BLaER1 (cell line): ENCODE results near the gene NADSYN1.
A peak's percentile ranks its signal among the peaks of the same experiment; 100 is the strongest.
"Not testable (repeated sequence)": the region's sequence is repeated elsewhere in the genome, so short reads cannot be mapped to it uniquely, and the experiment has no call there.

Source experiments
- H3K27ac ChIP-seq: shearing (Covaris generic); formaldehyde crosslinking; 2 replicates; pipeline ENCODE4 v1.8.1; 2022
- H3K27me3 ChIP-seq: shearing (Covaris generic); formaldehyde crosslinking; 2 replicates; pipeline ENCODE4 v1.8.1; 2022
- H3K36me3 ChIP-seq: shearing (Covaris generic); formaldehyde crosslinking; 2 replicates; pipeline ENCODE4 v1.8.1; 2022
- H3K4me1 ChIP-seq: shearing (Covaris generic); formaldehyde crosslinking; 2 replicates; pipeline ENCODE4 v1.8.1; 2022
- H3K4me2 ChIP-seq: shearing (Covaris generic); formaldehyde crosslinking; 2 replicates; pipeline ENCODE4 v1.8.1; 2022
- H3K4me3 ChIP-seq: shearing (Covaris generic); formaldehyde crosslinking; 2 replicates; pipeline ENCODE4 v1.8.1; 2022
- H3K9ac ChIP-seq: shearing (Covaris generic); formaldehyde crosslinking; 2 replicates; pipeline ENCODE4 v1.8.1; 2022
- H3K9me3 ChIP-seq: shearing (Covaris generic); formaldehyde crosslinking; 2 replicates; pipeline ENCODE4 v1.8.1; 2022
- H4K20me1 ChIP-seq: shearing (Covaris generic); formaldehyde crosslinking; 2 replicates; pipeline ENCODE4 v1.8.1; 2022
- Cebpa-rat ChIP-seq: shearing (Covaris generic); IDR thresholded peaks from 2 replicates; pipeline ENCODE4 v1.8.1; 2022

NADSYN1 gene

GRCh38 chr11:71507102-71507501 is 54.1 kb downstream of the NADSYN1 start:
- TF ChIP-seq Cebpa-rat, result no peak

GRCh38 chr11:71518506-71519471 is 65.8 kb downstream of the NADSYN1 start:
- Histone ChIP-seq H3K4me2 (peak overlapping the region; percentile 28; the same call in 1 of the 2 replicates), H3K4me1 (peaks cover 19% of the 10 kb centered on the region), H3K27ac (no peak overlapping the region), H3K36me3 (peaks cover 6% of the 10 kb centered on the region; the same call in 1 of the 2 replicates), H3K9me3 (peaks cover 9% of the 10 kb centered on the region; the same call in 1 of the 2 replicates), H3K9ac (no peak overlapping the region), H4K20me1 (no peaks in the 10 kb centered on the region), H3K27me3 (no peaks in the 10 kb centered on the region), H3K4me3 (no peak overlapping the region)
- TF ChIP-seq Cebpa-rat, result no peak

More at GRCh38 chr11:71507102-71507501, 54.1 kb downstream of the NADSYN1 start:
- no peaks in the 10 kb centered on the region for H4K20me1 ChIP-seq
- peaks cover 20% of the 10 kb centered on the region for H3K36me3 ChIP-seq
- peak overlapping the region; percentile 38; the same call in 1 of the 2 replicates for H3K27ac ChIP-seq
- peaks cover 37% of the 10 kb centered on the region for H3K9me3 ChIP-seq
- peaks cover 52% of the 10 kb centered on the region for H3K4me1 ChIP-seq
- H3K27me3 ChIP-seq, result no peaks in the 10 kb centered on the region
- no peak overlapping the region for H3K4me3 ChIP-seq
- H3K9ac ChIP-seq, result peak overlapping the region; percentile 30
- peak overlapping the region; percentile 87 for H3K4me2 ChIP-seq

DNA sequence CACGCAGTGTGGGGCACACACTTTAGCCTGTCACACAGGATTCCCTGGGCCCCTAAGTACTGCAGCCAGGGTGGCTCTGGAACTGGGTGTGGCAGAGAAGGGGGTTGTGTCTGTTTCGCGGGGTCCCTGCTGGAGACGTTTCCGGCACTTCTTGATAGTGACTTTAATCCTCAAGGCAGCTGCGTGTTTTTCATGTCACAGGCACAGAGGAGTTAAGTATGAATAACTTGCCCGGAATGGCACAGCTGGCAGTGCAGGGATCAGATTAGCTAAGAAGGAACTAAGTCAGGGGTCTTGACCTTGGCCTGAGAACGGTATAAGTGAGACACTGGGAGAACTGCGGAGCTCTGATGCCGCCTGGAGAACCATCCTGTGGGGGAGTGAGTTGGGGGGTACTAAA is 66.5 kb downstream of the NADSYN1 start:
- Histone ChIP-seq H3K9me3 (peaks cover 9% of the 10 kb centered on the region; the same call in 1 of the 2 replicates), H3K27ac (no peak overlapping the region), H3K36me3 (peaks cover 6% of the 10 kb centered on the region; the same call in 1 of the 2 replicates), H3K9ac (no peak overlapping the region), H3K27me3 (no peaks in the 10 kb centered on the region), H3K4me1 (peaks cover 19% of the 10 kb centered on the region), H4K20me1 (no peaks in the 10 kb centered on the region), H3K4me3 (no peak overlapping the region), H3K4me2 (no peak overlapping the region)
- TF ChIP-seq Cebpa-rat, result no peak

GRCh38 chr11:71525188-71525937 is 72.4 kb downstream of the NADSYN1 start:
- Histone ChIP-seq H3K4me3 (no peak overlapping the region), H3K36me3 (peaks cover 6% of the 10 kb centered on the region; the same call in 1 of the 2 replicates), H3K9ac (no peak overlapping the region), H3K27me3 (no peaks in the 10 kb centered on the region), H4K20me1 (no peaks in the 10 kb centered on the region), H3K27ac (no peak overlapping the region), H3K9me3 (peaks cover 9% of the 10 kb centered on the region; the same call in 1 of the 2 replicates), H3K4me2 (no peak overlapping the region), H3K4me1 (peaks cover 42% of the 10 kb centered on the region)
- no peak for TF ChIP-seq Cebpa-rat

GRCh38 chr11:71525938-71526495 is 73.0 kb downstream of the NADSYN1 start:
- Histone ChIP-seq H3K9me3 (peaks cover 8% of the 10 kb centered on the region; the same call in 1 of the 2 replicates), H3K4me2 (no peak overlapping the region), H3K27ac (no peak overlapping the region), H3K9ac (no peak overlapping the region), H4K20me1 (no peaks in the 10 kb centered on the region), H3K4me1 (peaks cover 47% of the 10 kb centered on the region), H3K36me3 (peaks cover 6% of the 10 kb centered on the region; the same call in 1 of the 2 replicates), H3K27me3 (no peaks in the 10 kb centered on the region), H3K4me3 (no peak overlapping the region)
- no peak for TF ChIP-seq Cebpa-rat

GRCh38 chr11:71526796-71527575 is 74.0 kb downstream of the NADSYN1 start, which contains the start of gene KRTAP5-7:
TSS of gene KRTAP5-7 (plus strand) at chr11:71527267. CDS start at chr11:71527301, 34 bp downstream.
- not testable (repeated sequence) for H3K4me3 ChIP-seq, H3K27ac ChIP-seq, H3K9me3 ChIP-seq, H3K27me3 ChIP-seq, H3K9ac ChIP-seq, H3K36me3 ChIP-seq, H4K20me1 ChIP-seq
- H3K4me1 ChIP-seq, result peaks cover 50% of the 10 kb centered on the region
- peak within 1 kb of the TSS; percentile 55 for H3K4me2 ChIP-seq

- no peak for TF ChIP-seq Cebpa-rat
- Histone ChIP-seq H3K27ac (no peak overlapping the region), H3K9me3 (no peaks in the 10 kb centered on the region), H4K20me1 (no peaks in the 10 kb centered on the region), H3K9ac (no peak overlapping the region), H3K27me3 (no peaks in the 10 kb centered on the region), H3K4me3 (no peak overlapping the region), H3K4me2 (peak overlapping the region; percentile 55), H3K36me3 (no peaks in the 10 kb centered on the region), H3K4me1 (peaks cover 50% of the 10 kb centered on the region)
These were observed 74.7 kb downstream of the NADSYN1 start for GRCh38 chr11:71527576-71528210.

DNA sequence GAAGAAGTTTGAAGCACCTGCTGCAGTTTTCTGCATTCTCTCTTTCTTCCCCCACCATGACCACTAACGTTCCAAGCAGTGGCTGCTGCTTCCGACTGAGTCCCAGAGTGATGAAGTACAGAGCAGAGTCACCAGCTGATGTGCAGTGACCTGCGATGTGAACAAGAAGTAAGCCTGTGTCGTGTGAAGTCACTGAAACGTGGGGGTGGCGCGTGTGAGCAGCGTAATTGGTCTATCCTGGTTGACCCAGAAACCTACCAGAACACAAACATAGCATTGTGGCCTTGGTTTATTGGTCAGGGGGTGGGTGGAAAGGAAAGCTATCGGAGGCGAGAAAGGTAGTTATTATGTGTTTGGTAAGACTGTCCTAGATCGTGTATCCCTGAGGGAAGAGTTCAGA is 77.6 kb downstream of the NADSYN1 start:
- Histone ChIP-seq H3K4me1 (peaks cover 50% of the 10 kb centered on the region), H3K27me3 (no peaks in the 10 kb centered on the region)

More for the DNA sequence above, 77.6 kb downstream of the NADSYN1 start:
- Histone ChIP-seq H3K27ac (peak overlapping the region; percentile 55; the same call in 1 of the 2 replicates), H3K4me3 (no peak overlapping the region), H3K36me3 (no peaks in the 10 kb centered on the region), H3K9ac (no peak overlapping the region), H3K9me3 (no peaks in the 10 kb centered on the region), H4K20me1 (no peaks in the 10 kb centered on the region), H3K4me2 (peak overlapping the region; percentile 60)
- TF ChIP-seq Cebpa-rat, result no peak
